OCI-LY3 (cell line): ENCODE results near the gene YAP1.

Experiments used
- H2AFZ ChIP-seq: fragments of 200-600, 300-600 bp; shearing (Covaris generic); 2 replicates; pipeline ENCODE4 v1.6.0; 2014; ENCODE audit warnings: antibody characterized with exemption, low read depth, low read length
- H3K27ac ChIP-seq: fragments of 200-600, 300-600 bp; sonication (generic); 2 replicates; pipeline ENCODE4 v1.5.1; 2014; ENCODE audit warnings: mild to moderate bottlenecking, low read length, moderate library complexity, mixed read lengths
- H3K27me3 ChIP-seq: fragments of 200-600, 300-600 bp; sonication (generic); 2 replicates; pipeline ENCODE4 v1.6.1; 2014; ENCODE audit warnings: low read depth, low read length, mixed read lengths
- H3K36me3 ChIP-seq: fragments of 200-600, 300-600 bp; sonication (generic); replicated peaks from 2 replicates; pipeline ENCODE3; 2014; ENCODE audit warnings: low read depth, low read length, mixed read lengths
- H3K4me1 ChIP-seq: fragments of 300-600, 200-600 bp; sonication (generic); 2 replicates; pipeline ENCODE4 v1.6.1; 2014; ENCODE audit warnings: low read length, mixed read lengths
- H3K4me2 ChIP-seq: fragments of 200-600, 300-600 bp; sonication (generic); 2 replicates; pipeline ENCODE4 v1.6.1; 2014; ENCODE audit warnings: low read length, mixed read lengths
- H3K4me3 ChIP-seq: fragments of 300-600, 200-600 bp; sonication (generic); 2 replicates; pipeline ENCODE4 v1.5.1; 2014; ENCODE audit warnings: antibody characterized with exemption, mild to moderate bottlenecking, low read length, moderate library complexity
- H3K79me2 ChIP-seq: fragments of 300-600, 200-600 bp; shearing (Covaris generic); 2 replicates; pipeline ENCODE4 v1.6.1; 2014; ENCODE audit warnings: mild to moderate bottlenecking, low read length, mixed read lengths
- H3K9ac ChIP-seq: fragments of 300-600, 200-600 bp; shearing (Covaris generic); 2 replicates; pipeline ENCODE4 v1.6.0; 2014; ENCODE audit warnings: mild to moderate bottlenecking, low read length, moderate library complexity
- H3K9me3 ChIP-seq: fragments of 200-600, 300-600 bp; shearing (Covaris generic); 2 replicates; pipeline ENCODE4 v1.6.1; 2014; ENCODE audit warnings: low read length, mixed read lengths; ENCODE audit not compliant: insufficient read depth
- H4K20me1 ChIP-seq: fragments of 200-600, 300-600 bp; sonication (generic); 2 replicates; pipeline ENCODE4 v1.6.1; 2016; ENCODE audit warnings: low read length, mixed read lengths; ENCODE audit not compliant: insufficient read depth
- EZH2phosphoT487 ChIP-seq: fragments of 200-600 bp; shearing (Covaris generic); IDR thresholded peaks from 2 replicates; pipeline ENCODE4 v1.6.1; 2018; ENCODE audit warnings: antibody characterized with exemption, mixed run types, low read depth
- TF ChIP-seq, protein P1 (sequence below): fragments of 200-600, 300-600 bp; sonication (generic); IDR thresholded peaks from 2 replicates; pipeline ENCODE4 v1.5.1; 2014; ENCODE audit warnings: antibody characterized with exemption, low read length, low read depth

YAP1 gene

DNA sequence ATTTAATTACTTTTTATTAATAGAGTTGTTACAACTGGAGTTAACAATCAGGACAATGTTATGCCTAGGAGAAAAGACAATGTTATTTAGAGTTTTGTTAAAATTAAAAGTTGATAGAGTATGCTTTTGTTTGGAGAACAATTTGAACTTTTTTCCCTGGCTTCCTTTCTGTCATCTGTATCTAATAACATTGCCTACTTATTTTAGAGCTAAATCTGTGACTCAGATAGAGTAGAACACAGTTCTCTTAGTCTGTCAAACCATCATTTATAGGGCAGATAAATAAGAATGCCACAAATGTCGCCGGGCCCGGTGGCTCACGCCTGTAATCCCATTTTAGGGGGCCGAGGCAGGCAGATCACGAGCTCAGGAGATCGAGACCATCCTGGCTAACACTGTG is 28.9 kb upstream of the YAP1 start:
- Histone ChIP-seq H3K9ac (no peak overlapping the region), H4K20me1 (no peaks in the 10 kb centered on the region), H2AFZ (no peak overlapping the region), H3K36me3 (no peaks in the 10 kb centered on the region), H3K4me2 (no peak overlapping the region), H3K4me1 (no peaks in the 10 kb centered on the region), H3K79me2 (no peaks in the 10 kb centered on the region), H3K27ac (no peak overlapping the region), H3K9me3 (no peaks in the 10 kb centered on the region), H3K4me3 (no peak overlapping the region), H3K27me3 (no peaks in the 10 kb centered on the region)
- TF ChIP-seq, protein P1, sequence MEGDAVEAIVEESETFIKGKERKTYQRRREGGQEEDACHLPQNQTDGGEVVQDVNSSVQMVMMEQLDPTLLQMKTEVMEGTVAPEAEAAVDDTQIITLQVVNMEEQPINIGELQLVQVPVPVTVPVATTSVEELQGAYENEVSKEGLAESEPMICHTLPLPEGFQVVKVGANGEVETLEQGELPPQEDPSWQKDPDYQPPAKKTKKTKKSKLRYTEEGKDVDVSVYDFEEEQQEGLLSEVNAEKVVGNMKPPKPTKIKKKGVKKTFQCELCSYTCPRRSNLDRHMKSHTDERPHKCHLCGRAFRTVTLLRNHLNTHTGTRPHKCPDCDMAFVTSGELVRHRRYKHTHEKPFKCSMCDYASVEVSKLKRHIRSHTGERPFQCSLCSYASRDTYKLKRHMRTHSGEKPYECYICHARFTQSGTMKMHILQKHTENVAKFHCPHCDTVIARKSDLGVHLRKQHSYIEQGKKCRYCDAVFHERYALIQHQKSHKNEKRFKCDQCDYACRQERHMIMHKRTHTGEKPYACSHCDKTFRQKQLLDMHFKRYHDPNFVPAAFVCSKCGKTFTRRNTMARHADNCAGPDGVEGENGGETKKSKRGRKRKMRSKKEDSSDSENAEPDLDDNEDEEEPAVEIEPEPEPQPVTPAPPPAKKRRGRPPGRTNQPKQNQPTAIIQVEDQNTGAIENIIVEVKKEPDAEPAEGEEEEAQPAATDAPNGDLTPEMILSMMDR: no peak
- no peak for TF ChIP-seq EZH2phosphoT487

DNA sequence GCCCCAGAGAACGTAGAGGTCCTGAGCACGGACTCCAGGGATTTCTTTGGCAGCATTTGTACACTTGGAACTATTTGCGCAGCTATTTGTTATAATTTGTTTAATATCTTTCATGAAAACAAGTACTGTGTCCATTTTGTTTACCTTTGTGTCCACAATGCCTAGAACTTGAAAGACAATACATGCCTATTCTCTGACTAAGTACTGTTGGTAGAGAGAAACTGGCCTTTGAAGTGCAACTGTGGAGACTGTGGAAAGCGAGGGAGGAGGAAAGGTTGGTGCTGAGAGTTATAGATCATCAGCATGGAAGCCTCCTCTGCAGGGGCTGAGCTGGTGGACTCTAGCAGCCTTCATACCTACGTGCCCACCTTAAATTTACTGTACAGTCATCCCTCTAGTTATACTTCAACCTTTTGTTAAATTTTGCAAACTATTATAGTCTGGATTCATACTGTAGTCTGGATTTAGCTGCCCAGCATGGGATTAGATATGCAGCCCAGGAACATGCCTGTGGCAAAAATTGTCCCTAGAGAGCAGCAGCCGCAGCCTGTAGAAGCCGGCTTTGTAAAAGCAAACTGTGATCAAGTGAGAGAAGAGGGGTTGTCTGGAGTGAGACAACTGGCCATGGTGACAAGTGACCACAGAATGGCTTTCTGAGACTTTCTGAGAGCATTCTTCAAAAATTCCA is 24.2 kb upstream of the YAP1 start:
- Histone ChIP-seq H3K36me3 (no peaks in the 10 kb centered on the region), H3K79me2 (no peaks in the 10 kb centered on the region), H3K27ac (no peak overlapping the region), H3K4me1 (no peaks in the 10 kb centered on the region), H3K9me3 (no peaks in the 10 kb centered on the region), H2AFZ (no peak overlapping the region), H3K27me3 (no peaks in the 10 kb centered on the region), H3K9ac (no peak overlapping the region), H4K20me1 (no peaks in the 10 kb centered on the region), H3K4me3 (no peak overlapping the region), H3K4me2 (no peak overlapping the region)
- TF ChIP-seq EZH2phosphoT487: no peak
- TF ChIP-seq, protein P1: no peak

DNA sequence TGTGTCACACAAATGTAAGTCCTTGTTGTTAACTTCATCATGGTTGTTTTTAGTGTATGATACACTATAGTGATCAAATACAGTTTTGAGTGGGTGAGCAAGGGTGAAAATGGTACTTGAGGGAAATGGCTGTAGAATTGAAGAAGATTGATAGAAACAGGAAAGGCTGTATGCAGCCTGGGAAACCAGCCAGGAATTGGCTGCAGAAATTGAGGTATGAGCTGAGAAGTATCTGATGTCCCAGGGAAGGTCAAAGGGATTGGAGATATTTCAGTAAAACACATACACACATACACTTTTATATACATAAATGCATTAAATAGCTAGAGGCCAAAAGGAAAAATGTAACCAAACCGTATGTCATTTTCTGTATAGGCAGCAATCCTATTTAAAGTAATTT is 13.1 kb upstream of the YAP1 start:
- Histone ChIP-seq H3K27me3 (no peaks in the 10 kb centered on the region), H3K4me2 (no peak overlapping the region), H3K9ac (no peak overlapping the region), H3K4me1 (no peaks in the 10 kb centered on the region), H3K36me3 (no peaks in the 10 kb centered on the region), H4K20me1 (no peaks in the 10 kb centered on the region), H3K27ac (no peak overlapping the region), H2AFZ (no peak overlapping the region), H3K9me3 (no peaks in the 10 kb centered on the region), H3K79me2 (no peaks in the 10 kb centered on the region), H3K4me3 (no peak overlapping the region)
- TF ChIP-seq, protein P1: no peak
- no peak for TF ChIP-seq EZH2phosphoT487

DNA sequence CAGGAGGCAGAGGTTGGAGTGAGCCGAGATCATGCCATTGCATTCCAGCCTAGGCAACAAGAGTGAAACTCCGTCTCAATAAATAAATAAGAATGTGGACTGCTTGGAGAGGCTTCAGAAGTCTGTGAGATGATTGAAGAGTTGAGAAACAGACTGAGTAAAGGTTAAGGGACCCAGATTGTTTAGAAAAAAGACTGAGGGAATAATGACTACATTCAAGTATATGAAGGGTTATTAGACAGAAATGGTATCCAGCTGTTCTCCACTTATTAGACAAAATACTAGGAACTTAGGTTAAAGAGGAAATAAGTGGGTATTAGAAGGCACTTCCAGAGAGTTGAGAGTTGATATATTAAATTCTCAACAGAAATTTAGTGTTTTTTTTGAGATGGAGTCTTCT is 10.5 kb upstream of the YAP1 start:
- Histone ChIP-seq H3K9ac (no peak overlapping the region), H3K4me2 (no peak overlapping the region), H3K4me1 (no peaks in the 10 kb centered on the region), H3K27me3 (no peaks in the 10 kb centered on the region), H3K4me3 (no peak overlapping the region), H3K9me3 (no peaks in the 10 kb centered on the region), H3K79me2 (no peaks in the 10 kb centered on the region), H4K20me1 (no peaks in the 10 kb centered on the region), H3K36me3 (no peaks in the 10 kb centered on the region), H3K27ac (no peak overlapping the region), H2AFZ (no peak overlapping the region)
- TF ChIP-seq, protein P1: no peak
- no peak for TF ChIP-seq EZH2phosphoT487
